ENCODE measurements around the gene DNAH1. TPM values are rescaled to one million over a fixed set of nuclear protein-coding genes. Genes with fewer than 3 reads are reported as not detected.

The DNAH1 gene
- total and polyA plus RNA-seq, 9 donors = 3.1 to 15.7 (median 7.8) TPM

DNA sequence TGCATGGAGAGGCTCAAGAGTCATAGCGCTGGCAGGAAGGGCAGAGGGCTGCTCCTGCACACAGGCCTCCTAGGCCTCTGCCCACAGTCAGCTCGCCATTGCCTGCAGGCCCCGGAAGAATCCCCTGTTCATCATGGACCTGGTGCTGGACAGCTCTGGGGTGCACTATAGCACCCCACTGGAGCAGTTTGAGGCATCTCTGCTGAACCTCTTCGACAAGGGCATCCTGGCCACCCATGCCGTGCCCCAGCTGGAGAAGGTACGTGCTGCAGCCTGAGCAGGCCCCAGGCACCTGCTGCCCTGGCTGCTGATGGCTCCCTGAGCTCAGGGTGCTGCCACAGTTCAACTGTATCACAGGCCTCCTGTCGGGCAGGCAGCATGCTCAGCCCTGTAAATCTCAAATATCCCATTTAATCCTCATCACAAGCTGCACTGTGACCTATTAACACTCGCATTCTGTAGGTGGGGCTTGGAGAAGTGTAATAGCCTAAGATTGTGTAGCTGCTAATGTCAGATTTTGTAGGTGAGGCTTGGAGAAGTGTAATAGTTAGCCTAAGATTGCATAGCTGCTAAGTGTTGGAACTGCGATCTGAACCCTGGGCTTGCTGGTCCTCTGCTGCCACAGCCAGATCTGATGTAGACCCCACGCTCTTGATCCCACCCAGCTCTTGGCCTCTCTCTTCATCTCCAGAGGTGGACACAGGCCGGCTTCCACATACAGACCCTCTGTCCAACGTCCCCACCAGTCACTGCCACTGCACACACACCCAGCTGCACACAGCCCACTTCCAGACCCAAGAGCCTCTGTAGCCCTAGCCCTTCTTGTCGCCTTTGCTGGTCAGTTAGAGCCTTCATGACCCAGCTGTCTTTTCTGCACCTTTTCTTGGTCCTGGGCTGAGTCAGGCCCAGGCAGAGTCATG, 31.9 kb downstream of the DNAH1 start:
- WGBS, 3 donors = 86 to 89% (median 89%) methylated on average over 13 of the region's 13 CpGs
- no peaks in the 10 kb centered on the region for H3K27me3 ChIP-seq
- DNase-seq = no peak
- intact Hi-C loops (cut with DNase I) = loop anchor here in 1 of 4 donors (5.0 kb wide), 1 partner anchor 126 kb away; no protein-coding TSS in a partner anchor
- no peak overlapping the region for H3K27ac ChIP-seq
- H3K36me3 ChIP-seq = no peaks in the 10 kb centered on the region
- H3K4me1 ChIP-seq (ENCODE audit: insufficient read depth) = no peaks in the 10 kb centered on the region
- H3K4me3 ChIP-seq = no peak overlapping the region
- no peaks in the 10 kb centered on the region for H3K9me3 ChIP-seq
- TF ChIP-seq EP300 (IDR thresholded peaks at IDR 0.05) (no peak), POLR2A (IDR thresholded peaks at IDR 0.05) (no peak)
- TF ChIP-seq, protein P1, sequence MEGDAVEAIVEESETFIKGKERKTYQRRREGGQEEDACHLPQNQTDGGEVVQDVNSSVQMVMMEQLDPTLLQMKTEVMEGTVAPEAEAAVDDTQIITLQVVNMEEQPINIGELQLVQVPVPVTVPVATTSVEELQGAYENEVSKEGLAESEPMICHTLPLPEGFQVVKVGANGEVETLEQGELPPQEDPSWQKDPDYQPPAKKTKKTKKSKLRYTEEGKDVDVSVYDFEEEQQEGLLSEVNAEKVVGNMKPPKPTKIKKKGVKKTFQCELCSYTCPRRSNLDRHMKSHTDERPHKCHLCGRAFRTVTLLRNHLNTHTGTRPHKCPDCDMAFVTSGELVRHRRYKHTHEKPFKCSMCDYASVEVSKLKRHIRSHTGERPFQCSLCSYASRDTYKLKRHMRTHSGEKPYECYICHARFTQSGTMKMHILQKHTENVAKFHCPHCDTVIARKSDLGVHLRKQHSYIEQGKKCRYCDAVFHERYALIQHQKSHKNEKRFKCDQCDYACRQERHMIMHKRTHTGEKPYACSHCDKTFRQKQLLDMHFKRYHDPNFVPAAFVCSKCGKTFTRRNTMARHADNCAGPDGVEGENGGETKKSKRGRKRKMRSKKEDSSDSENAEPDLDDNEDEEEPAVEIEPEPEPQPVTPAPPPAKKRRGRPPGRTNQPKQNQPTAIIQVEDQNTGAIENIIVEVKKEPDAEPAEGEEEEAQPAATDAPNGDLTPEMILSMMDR (IDR thresholded peaks at IDR 0.05) = no peak

DNA sequence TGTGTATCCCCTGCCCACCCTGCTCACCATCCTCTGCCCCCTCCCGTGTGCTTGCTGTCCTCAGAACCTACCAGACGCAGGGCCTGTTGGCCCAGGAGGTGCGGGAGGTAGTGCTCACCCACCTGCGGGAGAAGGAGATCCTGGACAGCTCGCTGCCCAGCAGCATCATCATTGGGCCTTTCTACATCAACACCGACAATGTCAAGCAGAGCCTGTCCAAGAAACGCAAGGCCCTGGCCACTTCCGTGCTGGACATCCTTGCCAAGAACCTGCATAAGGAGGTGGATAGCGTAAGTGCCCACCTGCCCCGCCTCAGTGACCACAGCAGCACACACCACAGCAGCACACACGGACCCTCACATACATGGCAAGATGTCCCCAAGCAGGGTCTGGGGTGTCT, 33.0 kb downstream of the DNAH1 start:
- 89 to 94% (median 93%) methylated on average over 11 of the region's 11 CpGs for whole genome bisulfite sequencing, 3 donors
- H3K4me1 ChIP-seq (ENCODE audit: insufficient read depth) = no peaks in the 10 kb centered on the region
- DNase-seq = no peak
- no peaks in the 10 kb centered on the region for H3K27me3 ChIP-seq
- H3K36me3 ChIP-seq = no peaks in the 10 kb centered on the region
- H3K9me3 ChIP-seq = no peaks in the 10 kb centered on the region
- TF ChIP-seq POLR2A (IDR thresholded peaks at IDR 0.05) = no peak
- no peak overlapping the region for H3K27ac ChIP-seq
- H3K4me3 ChIP-seq = no peak overlapping the region
- intact Hi-C loops (cut with DNase I) = loop anchor here in 1 of 4 donors (5.0 kb wide), 1 partner anchor 127 kb away; no protein-coding TSS in a partner anchor

GRCh38 chr3:52349611-52350395, 33.7 kb downstream of the DNAH1 start:
- H3K27me3 ChIP-seq = no peaks in the 10 kb centered on the region
- WGBS, 3 donors = 86 to 93% (median 88%) methylated on average over 19 of the region's 19 CpGs
- TF ChIP-seq POLR2A (IDR thresholded peaks at IDR 0.05) (no peak), EP300 (IDR thresholded peaks at IDR 0.05) (no peak)
- TF ChIP-seq, protein P1 (IDR thresholded peaks at IDR 0.05) = no peak

GRCh38 chr3:52350416-52350815, 34.3 kb downstream of the DNAH1 start:
- intact Hi-C loops (cut with DNase I) = no loop called here
- no peaks in the 10 kb centered on the region for H3K27me3 ChIP-seq
- WGBS, 3 donors = 86 to 91% (median 89%) methylated on average over 7 of the region's 7 CpGs
- no peak overlapping the region for H3K4me3 ChIP-seq
- H3K9me3 ChIP-seq = no peaks in the 10 kb centered on the region
- DNase-seq = no peak
- TF ChIP-seq, protein P1 (IDR thresholded peaks at IDR 0.05) = no peak
- no peak for TF ChIP-seq POLR2A (IDR thresholded peaks at IDR 0.05)
- TF ChIP-seq EP300 (IDR thresholded peaks at IDR 0.05) = no peak
- H3K4me1 ChIP-seq (ENCODE audit: insufficient read depth) = no peaks in the 10 kb centered on the region
- no peaks in the 10 kb centered on the region for H3K36me3 ChIP-seq
- no peak overlapping the region for H3K27ac ChIP-seq

More at GRCh38 chr3:52349611-52350395, 33.7 kb downstream of the DNAH1 start:
- Histone ChIP-seq H3K4me3 (no peak overlapping the region), H3K36me3 (no peaks in the 10 kb centered on the region), H3K27ac (no peak overlapping the region), H3K4me1 (ENCODE audit: insufficient read depth) (no peaks in the 10 kb centered on the region), H3K9me3 (no peaks in the 10 kb centered on the region)
- intact Hi-C loops (cut with DNase I) = loop anchor here in 1 of 4 donors (5.0 kb wide), 1 partner anchor 128 kb away; no protein-coding TSS in a partner anchor
- DNase-seq = no peak
